H1 (cell line): ENCODE data around the gene SRD5A3. TPM values are rescaled to one million over a fixed set of nuclear protein-coding genes. Genes with fewer than 3 reads are reported as not detected.

ENCODE experiments used
- CTCF ChIA-PET: fragments of 300-600 bp; sonication (Branson Sonifier 250); formaldehyde crosslinking; loops from one replicate; lab custom pipeline; 2021; ENCODE audit not compliant: partially characterized antibody; lab: Charles Lee
- POLR2A ChIA-PET: fragments of 300-600 bp; sonication (Branson Sonifier 250); formaldehyde crosslinking; loops from one replicate; lab custom pipeline; 2021; ENCODE audit warnings: inconsistent platforms; ENCODE audit not compliant: partially characterized antibody; lab: Charles Lee
- DNase-seq, 2 experiments: peaks; one replicate each; pipeline versions ENCODE4 v3.0.0 to v3.0.0-alpha.2; 2010 to 2022; ENCODE audit warnings: low spot score in 2 of 2, low read depth in 1 of 2, mixed read lengths in 1 of 2
- FAIRE-seq: peaks from 2 replicates; lab custom pipeline; 2011; peaks lifted over from hg19 to GRCh38; lab: Jason Lieb, UNC
- H2AFZ ChIP-seq: 2 replicates; pipeline ENCODE4 v1.8.1; 2012; ENCODE audit warnings: low read length, inconsistent platforms
- H2AK5ac ChIP-seq: 2 replicates; pipeline ENCODE4 v1.6.1; 2013; ENCODE audit warnings: low read depth, low read length
- H2BK120ac ChIP-seq: replicated peaks from 2 replicates; pipeline ENCODE3; 2013; ENCODE audit warnings: low read depth, low read length, inconsistent platforms
- H2BK12ac ChIP-seq: 2 replicates; pipeline ENCODE4 v1.6.1; 2013; ENCODE audit warnings: low read depth, low read length
- H2BK15ac ChIP-seq: 2 replicates; pipeline ENCODE4 v1.6.1; 2013; ENCODE audit warnings: low read length
- H2BK20ac ChIP-seq: 2 replicates; pipeline ENCODE4 v1.6.1; 2013; ENCODE audit warnings: low read length
- H2BK5ac ChIP-seq: 2 replicates; pipeline ENCODE4 v1.6.1; 2013; ENCODE audit warnings: low read depth, low read length
- H3K14ac ChIP-seq: 2 replicates; pipeline ENCODE4 v1.6.1; 2013; ENCODE audit warnings: inconsistent platforms; ENCODE audit not compliant: insufficient read length
- H3K18ac ChIP-seq: 2 replicates; pipeline ENCODE4 v1.6.1; 2013; ENCODE audit warnings: low read length; ENCODE audit errors: extremely low read depth
- H3K23ac ChIP-seq: 2 replicates; pipeline ENCODE4 v1.6.1; 2013; ENCODE audit warnings: inconsistent platforms; ENCODE audit not compliant: insufficient read length
- H3K23me2 ChIP-seq: 2 replicates; pipeline ENCODE4 v1.6.1; 2013; ENCODE audit warnings: low read depth, low read length
- H3K27ac ChIP-seq: 2 replicates; pipeline ENCODE4 v1.6.1; 2011; ENCODE audit warnings: low read depth, low read length, inconsistent platforms
- H3K27me3 ChIP-seq, 4 experiments: replicated peaks in 1 of 4; 1 replicate in 1 of 4; 2 replicates in 3 of 4; pipeline versions ENCODE4 v1.6.1 to v1.8.1; 2011 to 2013; ENCODE audit warnings: low read length in 3 of 4, mild to moderate bottlenecking in 3 of 4, inconsistent platforms in 2 of 4, mixed read lengths in 2 of 4, moderate library complexity in 1 of 4; ENCODE audit not compliant: control insufficient read depth in 3 of 4, insufficient read depth in 3 of 4; ENCODE audit errors: extremely low read depth in 1 of 4
- H3K36me3 ChIP-seq, 4 experiments: 2 replicates each; pipeline versions ENCODE4 v1.6.1 to v1.8.1; 2011 to 2013; ENCODE audit warnings: mild to moderate bottlenecking in 4 of 4, low read length in 3 of 4, moderate library complexity in 2 of 4, control low read depth in 1 of 4, inconsistent platforms in 1 of 4; ENCODE audit not compliant: insufficient read depth in 4 of 4, control insufficient read depth in 2 of 4
- H3K4ac ChIP-seq: replicated peaks from 2 replicates; pipeline ENCODE3; 2013; ENCODE audit warnings: low read length, low read depth, mixed read lengths, inconsistent platforms; ENCODE audit not compliant: insufficient read length
- H3K4me1 ChIP-seq, 4 experiments: replicated peaks in 1 of 4; 1 replicate in 1 of 4; 2 replicates in 3 of 4; pipeline versions ENCODE4 v1.6.1 to v1.8.1; 2011 to 2013; ENCODE audit warnings: low read length in 3 of 4, inconsistent platforms in 2 of 4, mixed read lengths in 1 of 4; ENCODE audit not compliant: insufficient read depth in 4 of 4, control insufficient read depth in 3 of 4
- H3K4me2 ChIP-seq, 2 experiments: 2 replicates each; pipeline versions ENCODE4 v1.6.1 to v1.8.1; 2011 to 2013; ENCODE audit warnings: low read depth in 2 of 2, low read length in 2 of 2, control low read depth in 1 of 2, inconsistent platforms in 1 of 2, mild to moderate bottlenecking in 1 of 2; ENCODE audit not compliant: insufficient read depth in 1 of 2
- H3K4me3 ChIP-seq, 4 experiments: fragments of 200-600, 300-600 bp in 1 of 4; sonication (generic), shearing (Covaris generic), sonication (Bioruptor Twin) in 1 of 4; 2 replicates each; pipeline versions ENCODE4 v1.5.1 to v1.8.1; 2011 to 2016; ENCODE audit warnings: low read length in 4 of 4, low read depth in 3 of 4, control low read depth in 2 of 4, inconsistent platforms in 2 of 4, mild to moderate bottlenecking in 2 of 4, mixed read lengths in 1 of 4, moderate library complexity in 1 of 4; ENCODE audit not compliant: insufficient read depth in 2 of 4; ENCODE audit errors: extremely low read depth in 1 of 4
- H3K56ac ChIP-seq: replicated peaks from 2 replicates; pipeline ENCODE3; 2013; ENCODE audit warnings: low read depth, mild to moderate bottlenecking, mixed read lengths, low read length, inconsistent platforms; ENCODE audit not compliant: insufficient read length
- H3K79me1 ChIP-seq: 2 replicates; pipeline ENCODE4 v1.6.1; 2013; ENCODE audit warnings: low read depth, low read length, control low read depth
- H3K79me2 ChIP-seq, 2 experiments: 2 replicates each; pipeline versions ENCODE4 v1.6.1 to v1.8.1; 2012 to 2013; ENCODE audit warnings: low read length in 2 of 2, mild to moderate bottlenecking in 2 of 2, inconsistent platforms in 1 of 2; ENCODE audit not compliant: insufficient read depth in 2 of 2, control insufficient read depth in 1 of 2
- H3K9ac ChIP-seq, 4 experiments: replicated peaks in 1 of 4; 1 replicate in 1 of 4; 2 replicates in 3 of 4; pipeline versions ENCODE4 v1.6.1 to v1.8.1; 2011 to 2013; ENCODE audit warnings: low read depth in 3 of 4, low read length in 3 of 4, control low read depth in 2 of 4, mild to moderate bottlenecking in 2 of 4, moderate library complexity in 2 of 4, inconsistent platforms in 1 of 4; ENCODE audit errors: extremely low read depth in 1 of 4
- H3K9me3 ChIP-seq, 2 experiments: 2 replicates each; pipeline versions ENCODE4 v1.6.1 to v1.8.1; 2012 to 2013; ENCODE audit warnings: mild to moderate bottlenecking in 2 of 2, moderate library complexity in 2 of 2, control low read depth in 1 of 2, inconsistent platforms in 1 of 2, low read depth in 1 of 2, low read length in 1 of 2, mixed read lengths in 1 of 2; ENCODE audit not compliant: insufficient read depth in 2 of 2
- H4K20me1 ChIP-seq, 2 experiments: replicated peaks in 1 of 2; 2 replicates each; pipeline versions ENCODE3 to v1.8.1; 2011 to 2013; ENCODE audit warnings: inconsistent platforms in 2 of 2, low read length in 2 of 2, mild to moderate bottlenecking in 1 of 2; ENCODE audit not compliant: insufficient read depth in 2 of 2, control insufficient read depth in 1 of 2
- H4K5ac ChIP-seq: 2 replicates; pipeline ENCODE4 v1.6.1; 2013; ENCODE audit warnings: low read length, low read depth, mixed read lengths, inconsistent platforms; ENCODE audit not compliant: insufficient read length
- H4K8ac ChIP-seq: 2 replicates; pipeline ENCODE4 v1.8.0; 2013; ENCODE audit warnings: mild to moderate bottlenecking, moderate library complexity, low read length, inconsistent platforms; ENCODE audit not compliant: insufficient read depth; ENCODE audit errors: extremely low read depth
- H4K91ac ChIP-seq: replicated peaks from 2 replicates; pipeline ENCODE3; 2013; ENCODE audit warnings: low read length, mixed read lengths, inconsistent platforms; ENCODE audit not compliant: insufficient read length
- JUN ChIP-seq: IDR thresholded peaks from 2 replicates; pipeline ENCODE4 v1.6.1; 2011; ENCODE audit warnings: low read depth, mild to moderate bottlenecking, improper control_type of control experiment, low read length
- KDM4A ChIP-seq: IDR thresholded peaks from one replicate; pipeline ENCODE4 v1.7.1; 2012; ENCODE audit warnings: low read depth, mild to moderate bottlenecking, moderate library complexity, low read length, inconsistent platforms; ENCODE audit not compliant: severe bottlenecking
- RBBP5 ChIP-seq: IDR thresholded peaks from 2 replicates; pipeline ENCODE4 v1.7.1; 2012; ENCODE audit warnings: low read depth, mild to moderate bottlenecking, inconsistent platforms, low read length, moderate library complexity, borderline replicate concordance
- RXRA ChIP-seq: IDR thresholded peaks from 2 replicates; pipeline ENCODE4 v1.6.1; 2011; ENCODE audit warnings: low read depth, mild to moderate bottlenecking, low read length, moderate library complexity; ENCODE audit not compliant: insufficient read depth
- SIRT6 ChIP-seq: IDR thresholded peaks from one replicate; pipeline ENCODE4 v1.7.1; 2012; ENCODE audit warnings: low read length, inconsistent platforms
- WGBS, 2 experiments: shearing (Covaris generic) in 1 of 2; methylation state at CpG; one replicate each; pipeline versions ENCODE4 v1.1.6 to v1.1.7; 2013 to 2015; ENCODE audit warnings: low lambda C conversion rate in 2 of 2, mixed read lengths in 2 of 2, inconsistent platforms in 1 of 2, low coverage in 1 of 2, missing lambda C conversion rate in 1 of 2; ENCODE audit not compliant: insufficient replicate concordance in 2 of 2, insufficient coverage in 1 of 2, insufficient read length in 1 of 2; ENCODE audit errors: extremely low coverage in 1 of 2, missing lambda C conversion rate in 1 of 2; 5-methylcytosine and 5-hydroxymethylcytosine counted together
- polyA plus RNA-seq, 7 experiments: library from polyadenylated mRNA; depleted of rRNA in 3 of 7; stranded (reverse) in 5 of 7; unstranded in 2 of 7; fragments of >200 nt in 5 of 7; fragments of 200-250 nt in 2 of 7; gene quantifications; 1 replicate in 5 of 7; 2 replicates in 1 of 7; 4 replicates in 1 of 7; pipeline versions ENCODE4 v1.2.1 to v1.2.3, GENCODE V29; 2011 to 2013; ENCODE audit warnings: missing spikeins in 2 of 7, mixed read lengths in 2 of 7
- total RNA-seq: library from RNA; stranded (reverse); fragmentation: NEBNext Ultra II Directional; extraction: Animal tissue kit (Norgen Biotek cat#: 25700); gene quantifications from 2 replicates; pipeline ENCODE4 v1.2.1, GENCODE V29; 2021

SRD5A3 gene
- total and polyA plus RNA-seq, 2 of the 8 experiments (the other 6 are each of a cell fraction or from before 2014, with no cell fraction given) = 19.6 to 34.6 TPM

GRCh38 chr4:55318175-55319129 lies 27.6 kb upstream of the SRD5A3 start:
- POLR2A ChIA-PET = interaction anchor here (0.5 kb wide), 1 partner anchor 163 kb away, joined by 3 read pairs; no protein-coding TSS in a partner anchor
- WGBS, 2 experiments = 94% methylated on average over 5 of the region's 5 CpGs; no CpG with 5 or more reads in 1 of the 2 experiments
- Histone ChIP-seq H3K14ac (no peak overlapping the region), H3K9ac (no peak overlapping the region), H3K56ac (no peak overlapping the region), H2BK5ac (no peak overlapping the region; the same call in 1 of the 2 replicates), H4K8ac (no peak overlapping the region)
- no peak for FAIRE-seq
- TF ChIP-seq KDM4A (no peak), JUN (no peak), RBBP5 (no peak), RXRA (no peak), SIRT6 (no peak)
- TF ChIP-seq, all 59 proteins: peak for 0
- Histone ChIP-seq H3K23me2 (no peaks in the 10 kb centered on the region), H2BK12ac (no peak overlapping the region; the same call in 1 of the 2 replicates), H4K5ac (no peak overlapping the region), H3K27ac (no peak overlapping the region), H2BK15ac (no peak overlapping the region), H3K4me3 (no peak overlapping the region), H2AK5ac (no peak overlapping the region), H4K20me1 (no peaks in the 10 kb centered on the region), H3K36me3 (no peaks in the 10 kb centered on the region), H2AFZ (peak overlapping the region; percentile 54), H3K79me1 (no peaks in the 10 kb centered on the region), H3K18ac (no peak overlapping the region), H3K23ac (no peak overlapping the region), H2BK20ac (peak overlapping the region; percentile 13), H3K4me1 (peaks cover 0 to 6% (median 1%) of the 10 kb centered on the region in 4 experiments; a peak in 2 of 7 replicates), H3K9me3 (no peaks in the 10 kb centered on the region), H3K4ac (peak overlapping the region; percentile 33), H3K4me2 (no peak overlapping the region), H3K27me3 (no peaks in the 10 kb centered on the region), H2BK120ac (peak overlapping the region; percentile 2), H4K91ac (no peak overlapping the region), H3K79me2 (no peaks in the 10 kb centered on the region)
- DNase-seq = no peak
- CTCF ChIA-PET = interaction anchor here (0.6 to 5.5 kb wide), 7 partner anchors 13 to 892 kb away, joined by 3 to 54 read pairs (median 4); partner anchors contain the start of gene SRD5A3
